Neural crest cell (in vitro differentiated cells): ENCODE measurements around the gene EGFL7. TPM values are rescaled to one million over a fixed set of nuclear protein-coding genes. Genes with fewer than 3 reads are reported as not detected.

Experiments
- DNase-seq: peaks from one replicate; pipeline ENCODE4 v3.0.0; 2021; ENCODE audit warnings: low read depth, mixed read lengths, low spot score
- H3K27ac Mint-ChIP-seq: one replicate; pipeline ENCODE4 v1.8.0; 2021; ENCODE audit warnings: mild to moderate bottlenecking, mixed read lengths; ENCODE audit not compliant: unreplicated experiment
- H3K27me3 Mint-ChIP-seq: 2 replicates; pipeline ENCODE4 v1.8.0; 2021; ENCODE audit warnings: low read depth, mild to moderate bottlenecking, mixed read lengths
- H3K36me3 Mint-ChIP-seq: 2 replicates; pipeline ENCODE4 v1.8.0; 2021; ENCODE audit warnings: low read depth, mild to moderate bottlenecking, mixed read lengths
- H3K4me1 Mint-ChIP-seq: 2 replicates; pipeline ENCODE4 v1.8.0; 2021; ENCODE audit warnings: mixed read lengths
- H3K4me3 Mint-ChIP-seq: one replicate; pipeline ENCODE4 v1.8.0; 2021; ENCODE audit warnings: mild to moderate bottlenecking, mixed read lengths
- H3K9me3 Mint-ChIP-seq: 2 replicates; pipeline ENCODE4 v1.8.0; 2021; ENCODE audit warnings: mixed read lengths
- total RNA-seq: library from RNA; stranded (reverse); gene quantifications from 2 replicates; pipeline ENCODE4 v1.2.1, GENCODE V29; 2021
- TF ChIP-seq, protein P1 (sequence below): fragments of 200-600 bp; sonication (generic); conservative IDR thresholded peaks from 2 replicates; pipeline ENCODE4 v1.5.0; 2021; ENCODE audit warnings: antibody characterized with exemption, mild to moderate bottlenecking

EGFL7 gene
- total RNA-seq, 1 donor from 2014 or later, result 14.1 TPM

DNA sequence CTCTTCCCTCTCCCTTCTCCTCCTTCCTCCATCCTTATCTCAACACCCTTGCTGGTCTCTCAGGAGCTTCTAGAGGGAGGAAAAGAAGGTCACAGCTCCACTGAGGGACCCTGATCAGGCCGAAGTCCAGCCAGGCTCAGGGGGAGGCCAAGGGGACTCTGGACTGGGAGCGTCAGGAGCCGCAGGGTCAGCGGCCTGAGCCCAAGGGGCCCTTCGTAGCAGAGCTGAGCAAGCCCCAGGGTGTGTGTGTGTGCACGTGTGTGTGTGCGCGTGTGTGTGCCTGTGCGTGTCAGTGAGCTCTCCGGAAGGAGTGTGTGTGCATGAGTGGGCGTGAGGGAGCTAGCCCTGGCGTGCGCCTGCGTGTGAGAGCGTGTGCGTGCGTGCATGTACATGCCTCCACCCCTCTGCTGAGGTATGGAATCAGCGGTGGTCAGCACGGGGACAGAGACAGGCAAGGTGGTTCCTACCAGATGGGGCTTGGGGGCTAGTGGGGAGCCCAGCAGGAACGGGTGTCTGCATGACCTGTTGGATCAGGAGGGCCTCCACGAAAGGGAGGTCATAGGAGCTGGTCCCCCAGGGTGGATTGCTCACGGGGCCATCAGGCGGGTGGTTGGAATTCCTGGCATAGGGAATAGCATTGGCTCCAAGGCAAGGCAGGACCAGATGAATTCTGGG, 34.6 kb downstream of the EGFL7 start:
- H3K4me3 Mint-ChIP-seq, result peak overlapping the region; percentile 55
- H3K27ac Mint-ChIP-seq, result peak overlapping the region; percentile 86
- DNase-seq, result no peak
- H3K27me3 Mint-ChIP-seq, result peaks cover 8% of the 10 kb centered on the region
- peaks cover 23% of the 10 kb centered on the region for H3K4me1 Mint-ChIP-seq
- no peaks in the 10 kb centered on the region for H3K36me3 Mint-ChIP-seq
- no peaks in the 10 kb centered on the region for H3K9me3 Mint-ChIP-seq
- TF ChIP-seq, protein P1, sequence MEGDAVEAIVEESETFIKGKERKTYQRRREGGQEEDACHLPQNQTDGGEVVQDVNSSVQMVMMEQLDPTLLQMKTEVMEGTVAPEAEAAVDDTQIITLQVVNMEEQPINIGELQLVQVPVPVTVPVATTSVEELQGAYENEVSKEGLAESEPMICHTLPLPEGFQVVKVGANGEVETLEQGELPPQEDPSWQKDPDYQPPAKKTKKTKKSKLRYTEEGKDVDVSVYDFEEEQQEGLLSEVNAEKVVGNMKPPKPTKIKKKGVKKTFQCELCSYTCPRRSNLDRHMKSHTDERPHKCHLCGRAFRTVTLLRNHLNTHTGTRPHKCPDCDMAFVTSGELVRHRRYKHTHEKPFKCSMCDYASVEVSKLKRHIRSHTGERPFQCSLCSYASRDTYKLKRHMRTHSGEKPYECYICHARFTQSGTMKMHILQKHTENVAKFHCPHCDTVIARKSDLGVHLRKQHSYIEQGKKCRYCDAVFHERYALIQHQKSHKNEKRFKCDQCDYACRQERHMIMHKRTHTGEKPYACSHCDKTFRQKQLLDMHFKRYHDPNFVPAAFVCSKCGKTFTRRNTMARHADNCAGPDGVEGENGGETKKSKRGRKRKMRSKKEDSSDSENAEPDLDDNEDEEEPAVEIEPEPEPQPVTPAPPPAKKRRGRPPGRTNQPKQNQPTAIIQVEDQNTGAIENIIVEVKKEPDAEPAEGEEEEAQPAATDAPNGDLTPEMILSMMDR, result no peak

DNA sequence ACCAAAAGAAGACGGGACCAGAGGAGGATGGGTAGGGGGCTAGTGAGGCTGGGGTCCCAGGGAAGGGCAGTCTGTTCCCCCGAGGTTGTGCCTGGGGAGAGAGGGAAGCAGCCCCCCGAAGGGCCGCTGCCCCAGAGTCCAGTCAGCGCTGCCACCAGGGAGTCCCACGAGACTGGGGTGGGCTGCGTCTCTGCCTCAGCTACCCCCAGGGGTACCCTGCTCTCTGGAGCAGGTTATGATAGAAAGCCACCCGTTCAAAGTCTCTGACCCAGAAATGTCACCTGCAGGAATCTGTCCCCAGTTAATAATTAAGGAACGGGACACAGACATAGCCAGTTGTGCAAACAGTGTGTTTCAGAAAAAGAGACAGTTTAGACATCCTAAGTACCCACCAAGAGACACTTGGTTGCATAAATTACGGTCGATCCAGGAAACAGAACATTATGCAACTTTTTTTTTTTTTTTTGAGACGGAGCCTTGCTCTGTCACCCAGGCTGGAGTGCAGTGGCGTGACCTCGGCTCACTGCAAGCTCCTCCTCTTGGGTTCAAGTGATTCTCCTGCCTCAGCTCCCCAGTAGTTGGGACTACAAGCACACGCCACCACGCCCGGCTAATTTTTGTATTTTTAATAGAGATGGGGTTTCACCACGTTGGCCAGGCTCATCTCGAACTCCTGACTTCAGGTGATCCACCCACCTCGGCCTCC, 35.3 kb downstream of the EGFL7 start:
- no peaks in the 10 kb centered on the region for H3K36me3 Mint-ChIP-seq
- H3K9me3 Mint-ChIP-seq, result no peaks in the 10 kb centered on the region
- peaks cover 21% of the 10 kb centered on the region for H3K4me1 Mint-ChIP-seq
- H3K27ac Mint-ChIP-seq, result no peak overlapping the region
- no peak for DNase-seq
- H3K27me3 Mint-ChIP-seq, result peaks cover 7% of the 10 kb centered on the region
- TF ChIP-seq, protein P1, result no peak
- no peak overlapping the region for H3K4me3 Mint-ChIP-seq

DNA sequence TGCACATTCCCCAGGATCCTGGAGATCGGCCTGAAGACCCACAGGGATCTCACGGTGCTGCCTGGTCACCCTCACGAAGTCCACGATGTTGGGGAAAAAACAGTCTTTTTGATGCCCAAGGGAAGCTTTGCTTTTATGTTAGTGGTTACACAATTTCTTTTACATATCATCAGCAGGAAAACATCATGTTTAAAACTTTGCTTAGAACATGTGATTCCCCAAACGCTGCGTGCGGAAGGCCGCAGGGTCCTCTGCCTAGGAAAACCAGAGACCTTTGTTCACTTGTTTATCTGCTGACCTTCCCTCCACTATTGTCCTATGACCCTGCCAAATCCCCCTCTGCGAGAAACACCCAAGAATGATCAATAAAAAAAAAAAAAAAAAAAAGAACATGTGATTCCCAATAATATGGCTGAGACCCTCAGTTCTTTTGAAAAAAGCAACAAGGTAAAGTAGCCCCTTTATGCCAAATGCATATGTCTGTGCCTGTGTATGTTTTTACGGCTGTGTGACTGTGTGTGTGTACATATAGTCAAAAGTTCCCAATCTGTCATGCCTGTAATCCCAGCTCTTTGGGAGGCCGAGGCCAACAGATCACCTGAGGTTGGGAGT, 36.0 kb downstream of the EGFL7 start:
- Mint-ChIP-seq H3K4me1 (peaks cover 16% of the 10 kb centered on the region), H3K27me3 (peaks cover 5% of the 10 kb centered on the region), H3K36me3 (no peaks in the 10 kb centered on the region), H3K4me3 (no peak overlapping the region), H3K9me3 (no peaks in the 10 kb centered on the region), H3K27ac (no peak overlapping the region)
- TF ChIP-seq, protein P1, result no peak
- DNase-seq, result no peak

DNA sequence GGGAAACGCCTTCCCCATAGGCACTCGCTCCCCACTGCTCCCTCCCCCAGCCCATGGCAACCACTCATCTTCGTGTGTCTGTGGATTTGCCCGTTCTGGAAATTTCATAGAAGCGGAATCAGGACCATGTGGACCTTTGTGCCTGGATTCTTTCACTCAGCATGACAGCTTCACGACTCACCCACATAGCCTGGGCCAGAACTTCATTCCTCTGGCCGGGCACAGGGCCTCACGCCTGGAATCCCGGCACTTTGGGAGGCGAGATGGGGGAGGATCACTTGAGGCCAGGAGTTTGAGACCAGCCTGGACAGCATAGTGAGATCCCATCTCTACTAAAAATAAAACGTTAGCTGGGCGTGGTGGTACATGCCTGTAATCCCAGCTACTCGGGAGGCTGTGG, 37.6 kb downstream of the EGFL7 start:
- TF ChIP-seq, protein P1, result no peak
- no peak for DNase-seq
- peaks cover 16% of the 10 kb centered on the region for H3K4me1 Mint-ChIP-seq
- no peak overlapping the region for H3K27ac Mint-ChIP-seq
- H3K36me3 Mint-ChIP-seq, result no peaks in the 10 kb centered on the region
- H3K9me3 Mint-ChIP-seq, result no peaks in the 10 kb centered on the region
- no peak overlapping the region for H3K4me3 Mint-ChIP-seq
- H3K27me3 Mint-ChIP-seq, result peaks cover 5% of the 10 kb centered on the region

DNA sequence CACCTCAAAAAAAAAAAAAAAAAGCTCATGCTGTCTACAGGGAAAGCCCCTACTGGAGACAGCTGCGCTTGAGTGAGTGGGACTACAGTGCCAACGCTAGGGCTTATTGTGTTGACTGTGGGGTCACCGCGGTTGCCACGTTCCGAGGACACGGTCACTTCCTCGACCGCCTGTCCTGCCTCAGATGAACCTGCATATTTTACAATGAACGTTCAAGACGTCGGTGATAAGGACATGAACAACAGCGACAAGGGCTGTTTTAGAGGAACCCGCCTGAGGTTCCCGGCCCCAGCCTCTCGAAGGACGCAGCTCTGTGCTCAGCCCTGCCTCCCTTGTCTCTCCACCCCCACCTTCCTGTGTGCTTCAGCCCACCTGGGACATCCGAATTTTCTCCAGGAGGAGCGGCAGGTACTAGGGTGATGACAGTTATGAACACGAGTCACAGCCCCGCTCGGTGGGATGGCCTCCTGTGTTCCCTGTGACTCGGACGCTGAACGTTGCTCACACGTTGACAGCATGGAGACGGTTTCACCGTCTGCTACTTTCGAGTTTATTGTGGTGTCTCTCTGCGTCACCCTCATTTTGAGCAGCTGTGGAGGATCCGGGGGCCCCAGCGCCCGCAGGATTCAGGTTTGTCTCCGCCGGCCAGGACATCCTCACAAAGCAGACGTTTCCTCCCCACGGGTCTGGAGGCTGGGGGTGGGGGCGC, 38.4 kb downstream of the EGFL7 start:
- no peak for DNase-seq
- Mint-ChIP-seq H3K4me3 (no peak overlapping the region), H3K4me1 (peaks cover 16% of the 10 kb centered on the region), H3K27ac (no peak overlapping the region), H3K27me3 (peaks cover 8% of the 10 kb centered on the region), H3K36me3 (no peaks in the 10 kb centered on the region), H3K9me3 (no peaks in the 10 kb centered on the region)
- TF ChIP-seq, protein P1, result no peak
